Tibial nerve (tissue), 4 donors: ENCODE data around the gene SLPI. TPM values are rescaled to one million over a fixed set of nuclear protein-coding genes. Genes with fewer than 3 reads are reported as not detected.

Experiments
- DNase-seq, 2 donors: peaks; one replicate each; pipeline ENCODE4 v3.0.0-alpha.2; 2019; ENCODE audit warnings: low spot score in 2 of 2
- H3K27ac ChIP-seq, 4 donors: fragments of 200-600 bp; sonication (generic) in 3 of 4; one replicate each; pipeline ENCODE4 v1.5.1; 2017 to 2019; ENCODE audit warnings: mild to moderate bottlenecking in 1 of 4
- H3K27me3 ChIP-seq, 2 donors: fragments of 200-600 bp; sonication (generic) in 1 of 2; one replicate each; pipeline versions ENCODE4 v1.5.1 to v1.6.0; 2017 to 2019
- H3K36me3 ChIP-seq, 3 donors: fragments of 200-600 bp; sonication (generic); one replicate each; pipeline ENCODE4 v1.5.1; 2018 to 2019
- H3K4me1 ChIP-seq, 4 donors: fragments of 200-600 bp; sonication (generic) in 3 of 4; one replicate each; pipeline ENCODE4 v1.5.1; 2017 to 2019
- H3K4me3 ChIP-seq, 4 donors: fragments of 200-600 bp; sonication (generic) in 3 of 4; one replicate each; pipeline ENCODE4 v1.5.1; 2017 to 2019; ENCODE audit warnings: mild to moderate bottlenecking in 1 of 4, moderate library complexity in 1 of 4
- H3K9me3 ChIP-seq, 4 donors: fragments of 200-600 bp; sonication (generic) in 3 of 4; one replicate each; pipeline ENCODE4 v1.5.1; 2017 to 2019
- CTCF ChIP-seq, 5 experiments: fragments of 200-600 bp in 3 of 5; fragments of 450-650 bp in 2 of 5; sonication (generic) in 3 of 5; IDR thresholded peaks; one replicate each; pipeline ENCODE4 v1.5.1; 2016 to 2019; ENCODE audit warnings: antibody characterized with exemption in 5 of 5, mild to moderate bottlenecking in 3 of 5, moderate library complexity in 2 of 5
- EP300 ChIP-seq, 2 donors: sonication (generic); formaldehyde crosslinking; IDR thresholded peaks; one replicate each; pipeline ENCODE4 v1.6.1; 2017; ENCODE audit warnings: antibody characterized with exemption in 2 of 2, mild to moderate bottlenecking in 1 of 2
- POLR2A ChIP-seq, 2 donors: fragments of 450-650 bp; IDR thresholded peaks; one replicate each; pipeline ENCODE4 v1.6.1; 2017; ENCODE audit warnings: antibody characterized with exemption in 2 of 2, mild to moderate bottlenecking in 2 of 2, moderate library complexity in 2 of 2
- WGBS, 2 donors: methylation state at CpG; one replicate each; pipeline ENCODE4 v1.1.5; 2018; 5-methylcytosine and 5-hydroxymethylcytosine counted together
- total RNA-seq, 4 donors: library from RNA; depleted of rRNA; stranded (reverse); fragments of >200 nt; gene quantifications; one replicate each; pipeline ENCODE4 v1.1.0, GENCODE V29; 2016

The SLPI gene
- total RNA-seq, 4 donors from 2014 or later = 103 to 371 (median 129) TPM

- H3K4me1 ChIP-seq = no peaks in the 10 kb centered on the region
- H3K27me3 ChIP-seq = peaks cover 0 to 6% of the 10 kb centered on the region in 2 donors
- 67 to 86% methylated on average over 1 of the region's 1 CpG for WGBS, 2 donors
- TF ChIP-seq EP300 (IDR thresholded peaks at IDR 0.05) (no peak), POLR2A (IDR thresholded peaks at IDR 0.05) (no peak), CTCF (IDR thresholded peaks at IDR 0.05) (no peak)
- no peaks in the 10 kb centered on the region for H3K9me3 ChIP-seq
- H3K36me3 ChIP-seq = no peaks in the 10 kb centered on the region
- H3K27ac ChIP-seq = no peak overlapping the region
- DNase-seq = no peak
- no peak overlapping the region for H3K4me3 ChIP-seq
Measured at GRCh38 chr20:45279992-45280391, 25.6 kb upstream of the SLPI start.

DNA sequence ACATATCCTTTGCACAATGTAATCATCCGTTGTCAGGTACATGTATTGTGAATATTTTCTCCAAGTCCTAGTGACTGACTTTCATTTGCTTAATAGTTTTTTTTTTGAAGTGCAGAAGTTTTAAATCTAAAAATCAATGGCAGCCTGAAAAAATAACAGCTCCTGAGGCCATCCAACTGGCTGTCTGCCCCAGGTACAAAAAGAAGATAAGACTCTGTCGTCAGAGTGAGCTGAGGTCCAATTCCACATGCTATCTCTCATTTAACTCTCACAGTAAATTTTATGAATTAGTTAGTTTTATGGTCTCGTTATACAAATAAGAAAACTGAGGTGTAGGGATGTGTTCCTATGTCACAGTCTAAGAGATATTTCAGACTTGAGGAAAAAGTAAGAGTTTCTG lies 21.0 kb upstream of the SLPI start:
- Histone ChIP-seq H3K27me3 (no peaks in the 10 kb centered on the region), H3K4me1 (no peaks in the 10 kb centered on the region), H3K4me3 (no peak overlapping the region), H3K27ac (no peak overlapping the region), H3K36me3 (no peaks in the 10 kb centered on the region), H3K9me3 (no peaks in the 10 kb centered on the region)
- no peak for DNase-seq
- TF ChIP-seq CTCF (IDR thresholded peaks at IDR 0.05) (no peak), EP300 (IDR thresholded peaks at IDR 0.05) (no peak), POLR2A (IDR thresholded peaks at IDR 0.05) (no peak)
- WGBS, 2 donors = 79 to 85% methylated on average over 3 of the region's 3 CpGs

- DNase-seq = no peak
- Histone ChIP-seq H3K27ac (no peak overlapping the region), H3K4me3 (no peak overlapping the region), H3K4me1 (no peaks in the 10 kb centered on the region), H3K27me3 (no peaks in the 10 kb centered on the region), H3K9me3 (no peaks in the 10 kb centered on the region), H3K36me3 (no peaks in the 10 kb centered on the region)
- TF ChIP-seq EP300 (IDR thresholded peaks at IDR 0.05) (no peak), CTCF (IDR thresholded peaks at IDR 0.05) (no peak), POLR2A (IDR thresholded peaks at IDR 0.05) (no peak)
- WGBS, 2 donors = 80 to 92% methylated on average over 4 of the region's 4 CpGs
Measured at GRCh38 chr20:45269754-45270270, 15.4 kb upstream of the SLPI start.

GRCh38 chr20:45269056-45269455 lies 14.7 kb upstream of the SLPI start:
- H3K9me3 ChIP-seq = no peaks in the 10 kb centered on the region
- no peaks in the 10 kb centered on the region for H3K4me1 ChIP-seq
- DNase-seq = no peak
- H3K27me3 ChIP-seq = no peaks in the 10 kb centered on the region
- no peak overlapping the region for H3K4me3 ChIP-seq
- H3K36me3 ChIP-seq = no peaks in the 10 kb centered on the region
- no peak for TF ChIP-seq CTCF (IDR thresholded peaks at IDR 0.05)
- no peak for TF ChIP-seq EP300 (IDR thresholded peaks at IDR 0.05)
- TF ChIP-seq POLR2A (IDR thresholded peaks at IDR 0.05) = no peak
- WGBS, 2 donors = 76 to 91% methylated on average over 3 of the region's 3 CpGs
- H3K27ac ChIP-seq = no peak overlapping the region

GRCh38 chr20:45268531-45268930 lies 14.2 kb upstream of the SLPI start:
- TF ChIP-seq CTCF (IDR thresholded peaks at IDR 0.05) = no peak
- no peak for TF ChIP-seq EP300 (IDR thresholded peaks at IDR 0.05)
- TF ChIP-seq POLR2A (IDR thresholded peaks at IDR 0.05) = no peak
- 82 to 88% methylated on average over 3 of the region's 3 CpGs for WGBS, 2 donors
- no peak for DNase-seq
- no peaks in the 10 kb centered on the region for H3K27me3 ChIP-seq
- H3K9me3 ChIP-seq = no peaks in the 10 kb centered on the region
- no peak overlapping the region for H3K27ac ChIP-seq
- H3K4me3 ChIP-seq = no peak overlapping the region
- no peaks in the 10 kb centered on the region for H3K4me1 ChIP-seq
- H3K36me3 ChIP-seq = no peaks in the 10 kb centered on the region
